HG03521 (cell line): ENCODE data around the gene DENND2D.

Experiments
- ATAC-seq: cut with Tn5 transposase; IDR thresholded peaks from one replicate; pipeline ENCODE4 v1.9.1; 2021; ENCODE audit warnings: mild to moderate bottlenecking, moderate library complexity; ENCODE audit not compliant: unreplicated experiment

DENND2D gene

DNA sequence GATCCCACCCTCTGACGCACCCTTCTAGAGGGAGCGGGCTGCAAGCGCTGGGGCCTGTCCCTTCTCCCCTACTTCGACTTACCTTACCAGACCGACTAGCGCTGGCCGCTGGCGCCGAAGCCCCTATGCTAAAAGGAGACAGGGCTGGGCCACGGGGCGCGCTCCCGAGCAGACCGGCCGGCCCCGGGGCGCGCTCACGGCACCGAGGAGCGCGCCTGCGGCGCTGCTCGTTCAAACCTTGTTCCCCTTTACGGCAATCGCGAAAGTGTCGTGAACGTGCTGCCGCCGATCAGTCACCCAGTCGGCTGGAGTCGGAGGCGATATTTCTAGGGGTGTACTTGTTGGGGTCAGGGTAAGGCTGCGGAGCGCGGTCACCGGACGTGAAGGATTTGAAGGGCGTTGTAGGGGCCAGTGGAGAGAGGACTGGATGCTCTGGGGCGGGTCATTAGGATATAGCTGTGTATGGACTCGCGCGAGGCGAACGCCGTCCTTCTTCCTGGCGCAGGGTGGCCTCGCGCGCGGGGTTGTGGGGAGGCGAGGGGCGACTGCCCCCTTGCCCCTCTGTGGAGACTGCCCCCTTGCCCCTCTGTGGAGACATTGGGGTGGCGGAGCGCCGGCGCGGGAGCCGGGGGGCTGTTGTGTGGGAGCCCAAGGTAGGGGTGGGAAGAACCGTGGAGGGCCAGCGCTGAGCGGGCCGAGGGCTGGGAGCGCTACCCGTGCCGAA is 60.3 kb downstream of the DENND2D start, which contains the start of the genes CEPT1 and DRAM2:
Gene CEPT1, plus strand, starts transcription at position 268 of the 724 bp plus-strand sequence. CDS start 7,492 bp downstream, outside the sequence.
Gene DRAM2, minus strand, starts transcription at position 138 of the 724 bp plus-strand sequence. CDS start 8,539 bp downstream, outside the sequence.
- ATAC-seq = peak; percentile 51

DNA sequence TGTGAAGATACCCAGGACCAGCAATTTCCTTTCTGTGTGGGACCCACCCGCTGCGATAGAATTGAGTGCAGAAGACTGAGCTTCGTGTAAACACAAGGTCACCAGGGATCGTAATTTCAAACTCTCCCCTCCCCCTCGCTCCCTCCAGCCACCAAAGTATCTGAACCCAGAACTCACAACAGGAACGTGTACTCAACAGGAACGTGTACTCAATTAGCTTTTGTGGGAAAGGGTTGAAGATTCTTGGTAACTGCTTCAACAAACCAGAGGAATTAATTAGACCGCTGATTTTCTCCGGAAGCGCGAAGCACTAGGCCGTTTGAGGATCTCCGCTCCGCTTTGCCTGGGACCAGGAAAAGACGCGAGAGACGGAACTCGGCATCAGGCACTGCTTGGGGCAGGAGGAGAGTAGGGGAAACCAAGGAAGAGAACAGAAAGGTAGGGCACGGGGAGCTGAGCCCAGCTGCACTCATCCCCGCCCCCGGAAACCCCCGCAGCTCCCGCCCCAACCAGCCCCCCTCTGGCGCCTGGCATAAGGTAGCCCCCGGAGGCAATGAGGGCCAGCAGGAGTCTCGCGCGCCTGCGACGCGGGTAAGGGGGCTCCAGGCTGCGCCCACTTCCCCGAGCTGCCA is 61.0 kb downstream of the DENND2D start:
- ATAC-seq = peak; percentile 36
